ENCODE measurements around the gene ARHGAP26. TPM values are rescaled to one million over a fixed set of nuclear protein-coding genes. Genes with fewer than 3 reads are reported as not detected.

Gene ARHGAP26
- total and polyA plus RNA-seq, 2 donors (not counting 3 experiments of a cell fraction or from before 2014, with no cell fraction given): 3.1 to 16.2 TPM

GRCh38 chr5:143114481-143114880 is 344.3 kb downstream of the ARHGAP26 start:
- H3K79me2 ChIP-seq (ENCODE audit: control insufficient read depth, insufficient read depth, low read length): no peaks in the 10 kb centered on the region
- CTCF ChIA-PET: interaction anchor here (0.7 kb wide), 1 partner anchor 11 kb away, joined by 3 read pairs; no protein-coding TSS in a partner anchor
- POLR2A ChIA-PET: no interaction called here
- no peaks in the 10 kb centered on the region for H3K36me3 ChIP-seq (ENCODE audit: control insufficient read depth in 2 of 2, extremely low read depth in 1 of 2, insufficient read depth in 2 of 2, low read length in 2 of 2)
- TF ChIP-seq JUN (IDR thresholded peaks at IDR 0.05; ENCODE audit: borderline replicate concordance, insufficient read depth, insufficient read length, low read depth): no peak
- no peak for TF ChIP-seq POLR2AphosphoS5 (IDR thresholded peaks at IDR 0.05; ENCODE audit: insufficient read depth, low read depth, low read length)
- no peak for TF ChIP-seq CTCF (IDR thresholded peaks at IDR 0.05; ENCODE audit: extremely low read depth in 1 of 2, insufficient read depth in 1 of 2, low read depth in 1 of 2, low read length in 2 of 2)
- TF ChIP-seq POLR2A (IDR thresholded peaks at IDR 0.05; ENCODE audit: low read depth, low read length): no peak
- TF ChIP-seq MYC (IDR thresholded peaks at IDR 0.05; ENCODE audit: low read depth, low read length): no peak
- no peak for TF ChIP-seq FOS (IDR thresholded peaks at IDR 0.05; ENCODE audit: borderline replicate concordance, insufficient read depth, low read length)
- TF ChIP-seq MAX (IDR thresholded peaks at IDR 0.05; ENCODE audit: insufficient read depth, insufficient read length): no peak
- TF ChIP-seq GATA2 (IDR thresholded peaks at IDR 0.05; ENCODE audit: insufficient read depth, insufficient read length, low read depth, low read length): no peak
- no peak for TF ChIP-seq EZH2 (IDR thresholded peaks at IDR 0.05; ENCODE audit: borderline replicate concordance, low read depth, low read length, severe bottlenecking)
- DNase-seq (ENCODE audit: low read depth, low spot score) (no peak), FAIRE-seq (no peak)
- H3K9me3 ChIP-seq (replicated peaks; ENCODE audit: control insufficient read depth, insufficient read depth, low read length): no peaks in the 10 kb centered on the region
- no peak overlapping the region for H3K9ac ChIP-seq (replicated peaks; ENCODE audit: extremely low read depth, insufficient read depth, low read length)
- dilution Hi-C loops (cut with MboI; ENCODE audit: extremely low pct_ligation_motif_present, low sequenced_read_pairs) (no loop called here), intact Hi-C loops (cut with micrococcal nuclease) (no loop called here)
- H3K4me3 ChIP-seq (replicated peaks in 1 of 3; ENCODE audit: insufficient read depth in 1 of 3, low read depth in 1 of 3, low read length in 3 of 3): no peak overlapping the region
- H3K4me2 ChIP-seq (ENCODE audit: insufficient read depth, low read length): no peak overlapping the region
- no peaks in the 10 kb centered on the region for H4K20me1 ChIP-seq (replicated peaks; ENCODE audit: control insufficient read depth, extremely low read depth, insufficient read depth, low read length)
- H2AFZ ChIP-seq (ENCODE audit: low read depth, low read length): no peak overlapping the region
- no TSS peak for BruUV-seq (replicated peaks)
- no peak overlapping the region for H3K27ac ChIP-seq (ENCODE audit: insufficient read depth, low read depth, low read length)
- no peaks in the 10 kb centered on the region for H3K4me1 ChIP-seq (ENCODE audit: control insufficient read depth, extremely low read depth, insufficient read depth, low read length)
- H3K9me1 ChIP-seq (replicated peaks; ENCODE audit: control insufficient read depth, extremely low read depth, insufficient read depth, low read length): no peaks in the 10 kb centered on the region
- no peaks in the 10 kb centered on the region for H3K27me3 ChIP-seq (ENCODE audit: control insufficient read depth in 2 of 2, insufficient read depth in 2 of 2, low read length in 2 of 2)
